GM12878 (cell line): ENCODE results near the gene MRPL41.

Experiments used
- CBX5 ChIP-seq: sonication (generic); IDR thresholded peaks from 2 replicates; pipeline ENCODE4 v1.6.1; 2016; ENCODE audit warnings: low read depth, moderate library complexity, mild to moderate bottlenecking, inconsistent platforms
- GABPA ChIP-seq: IDR thresholded peaks from 2 replicates; pipeline ENCODE4 v1.6.1; 2014; ENCODE audit warnings: antibody characterized with exemption, low read depth, mild to moderate bottlenecking, inconsistent platforms
- STAT1 ChIP-seq: fragments of 450-650 bp; conservative IDR thresholded peaks from 2 replicates; pipeline ENCODE4 v1.6.1; 2014; ENCODE audit warnings: antibody characterized with exemption, mild to moderate bottlenecking
- TF ChIP-seq, protein P1 (sequence below): fragments of 450-650 bp; IDR thresholded peaks from 2 replicates; pipeline ENCODE4 v1.6.1; 2017; ENCODE audit warnings: mild to moderate bottlenecking

DNA sequence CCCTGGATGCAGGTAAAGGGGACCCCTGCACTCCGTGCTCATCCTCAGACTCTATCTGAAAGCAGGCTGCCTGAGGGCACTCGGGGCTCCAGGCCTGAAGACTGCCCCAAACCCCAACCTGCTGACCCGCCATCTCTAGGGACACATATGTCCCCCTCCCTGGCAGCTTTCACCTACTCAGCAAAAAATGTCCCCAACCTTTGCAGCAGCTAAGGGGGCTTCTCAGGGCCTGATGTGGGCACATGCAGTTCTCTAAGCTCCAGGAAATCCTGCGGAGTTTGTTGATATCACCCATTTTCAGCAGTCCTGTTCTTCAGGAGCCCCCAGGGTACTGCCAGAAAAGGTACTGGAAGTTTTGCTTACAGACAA is 29.3 kb downstream of the MRPL41 start:
- TF ChIP-seq, protein P1, sequence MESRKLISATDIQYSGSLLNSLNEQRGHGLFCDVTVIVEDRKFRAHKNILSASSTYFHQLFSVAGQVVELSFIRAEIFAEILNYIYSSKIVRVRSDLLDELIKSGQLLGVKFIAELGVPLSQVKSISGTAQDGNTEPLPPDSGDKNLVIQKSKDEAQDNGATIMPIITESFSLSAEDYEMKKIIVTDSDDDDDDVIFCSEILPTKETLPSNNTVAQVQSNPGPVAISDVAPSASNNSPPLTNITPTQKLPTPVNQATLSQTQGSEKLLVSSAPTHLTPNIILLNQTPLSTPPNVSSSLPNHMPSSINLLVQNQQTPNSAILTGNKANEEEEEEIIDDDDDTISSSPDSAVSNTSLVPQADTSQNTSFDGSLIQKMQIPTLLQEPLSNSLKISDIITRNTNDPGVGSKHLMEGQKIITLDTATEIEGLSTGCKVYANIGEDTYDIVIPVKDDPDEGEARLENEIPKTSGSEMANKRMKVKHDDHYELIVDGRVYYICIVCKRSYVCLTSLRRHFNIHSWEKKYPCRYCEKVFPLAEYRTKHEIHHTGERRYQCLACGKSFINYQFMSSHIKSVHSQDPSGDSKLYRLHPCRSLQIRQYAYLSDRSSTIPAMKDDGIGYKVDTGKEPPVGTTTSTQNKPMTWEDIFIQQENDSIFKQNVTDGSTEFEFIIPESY: no peak
- no peak for TF ChIP-seq STAT1
- TF ChIP-seq CBX5: no peak
- no peak for TF ChIP-seq GABPA
